GM18909 (cell line): ENCODE data around the gene F2RL3.
"Not testable (repeated sequence)": the region's sequence is repeated elsewhere in the genome, so short reads cannot be mapped to it uniquely, and the experiment has no call there.

Experiments used
- ATAC-seq: cut with Tn5 transposase; IDR thresholded peaks from one replicate; pipeline ENCODE4 v1.9.1; 2021; ENCODE audit warnings: mild to moderate bottlenecking; ENCODE audit not compliant: unreplicated experiment, poor library complexity

Gene F2RL3

GRCh38 chr19:16874250-16874977 is 14.4 kb upstream of the F2RL3 start:
- no peak for ATAC-seq

GRCh38 chr19:16874978-16875299 is 13.9 kb upstream of the F2RL3 start:
- ATAC-seq, result not testable (repeated sequence)

DNA sequence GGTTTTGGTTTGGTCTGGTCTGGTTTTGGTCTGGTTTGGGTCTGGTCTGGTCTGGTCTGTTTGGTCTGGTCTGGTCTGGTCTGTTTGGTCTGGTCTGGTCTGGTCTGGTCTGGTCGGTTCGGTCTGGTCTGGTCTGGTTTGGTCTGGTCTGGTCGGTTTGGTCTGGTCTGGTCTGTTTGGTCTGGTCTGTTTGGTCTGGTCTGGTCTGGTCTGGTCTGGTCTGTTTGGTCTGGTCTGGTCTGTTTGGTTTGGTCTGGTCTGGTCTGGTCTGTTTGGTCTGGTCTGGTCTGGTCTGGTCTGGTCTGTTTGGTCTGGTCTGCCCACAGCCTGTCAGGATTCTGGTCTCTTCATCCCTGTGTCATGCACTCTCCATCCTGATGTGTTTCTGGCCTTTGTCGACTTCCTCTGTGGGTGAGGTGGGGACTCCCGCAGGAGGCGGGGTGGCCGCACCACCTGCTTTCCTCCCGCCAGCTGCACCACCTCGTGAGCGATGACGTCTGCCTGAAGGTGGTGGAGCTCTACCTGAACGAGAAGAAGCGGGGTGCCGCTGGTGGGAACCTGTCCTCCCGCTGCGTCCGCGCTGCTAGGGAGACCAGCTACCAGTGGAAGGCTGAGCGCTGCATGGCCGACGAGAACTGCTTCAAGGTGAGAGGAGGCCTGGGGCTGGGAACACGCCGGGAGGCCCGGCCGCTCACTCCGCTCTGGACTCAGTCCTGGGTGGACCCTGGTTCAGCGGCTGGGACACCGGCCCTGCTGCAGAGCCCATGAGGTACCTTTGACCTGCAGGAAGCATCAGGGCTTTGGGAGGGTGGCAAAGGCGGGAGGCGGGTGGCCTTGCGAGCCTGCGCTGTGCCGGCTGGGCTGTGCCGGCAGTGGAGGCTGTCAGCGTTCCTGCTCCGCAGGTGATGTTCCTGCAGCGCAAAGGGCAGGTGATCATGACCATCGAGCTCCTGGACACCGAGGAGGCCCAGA is 12.9 kb upstream of the F2RL3 start:
- ATAC-seq, result no peak

DNA sequence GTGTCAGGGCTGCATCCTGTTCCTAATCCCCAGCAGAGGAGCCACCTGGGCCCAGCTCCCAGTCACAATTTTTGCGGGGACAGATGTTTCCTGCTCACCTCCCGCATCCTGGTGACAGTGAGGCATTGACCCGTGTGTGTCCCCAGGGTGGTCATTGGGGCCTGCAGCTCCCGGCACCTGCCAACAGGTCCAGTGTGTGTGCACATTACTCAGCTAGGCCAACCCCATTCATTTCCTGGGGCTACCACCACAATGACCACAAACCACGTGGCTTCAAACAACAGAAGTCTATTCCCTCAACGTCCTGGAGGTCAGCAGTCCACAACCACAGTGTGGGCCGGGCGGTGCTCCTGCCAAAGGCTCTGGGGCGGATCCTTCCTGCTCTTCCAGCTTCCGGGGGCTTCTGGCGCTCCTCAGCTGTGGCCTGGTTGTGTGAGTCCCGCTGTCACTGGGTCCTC is 11.9 kb upstream of the F2RL3 start:
- ATAC-seq, result no peak

DNA sequence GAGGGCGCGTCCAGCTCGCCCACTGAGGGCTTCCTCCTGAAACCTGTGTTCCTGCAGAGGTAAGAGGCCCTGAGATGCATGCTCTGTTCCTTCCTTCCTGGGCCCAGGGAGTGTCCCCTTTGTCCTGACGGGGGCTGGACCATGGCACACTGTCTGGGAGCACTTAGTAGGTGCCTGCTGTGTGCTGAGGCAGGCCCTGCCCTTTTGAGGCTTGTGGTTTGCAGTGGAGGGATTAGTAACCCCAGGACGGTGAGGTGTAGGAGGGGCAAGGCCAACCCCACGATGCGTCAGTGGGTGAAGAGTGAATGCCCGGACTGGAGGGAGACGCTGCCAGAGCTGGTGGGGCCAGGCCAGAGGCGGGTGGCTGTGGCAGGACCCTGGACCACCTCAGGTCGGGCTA is 11.2 kb upstream of the F2RL3 start:
- ATAC-seq, result no peak

DNA sequence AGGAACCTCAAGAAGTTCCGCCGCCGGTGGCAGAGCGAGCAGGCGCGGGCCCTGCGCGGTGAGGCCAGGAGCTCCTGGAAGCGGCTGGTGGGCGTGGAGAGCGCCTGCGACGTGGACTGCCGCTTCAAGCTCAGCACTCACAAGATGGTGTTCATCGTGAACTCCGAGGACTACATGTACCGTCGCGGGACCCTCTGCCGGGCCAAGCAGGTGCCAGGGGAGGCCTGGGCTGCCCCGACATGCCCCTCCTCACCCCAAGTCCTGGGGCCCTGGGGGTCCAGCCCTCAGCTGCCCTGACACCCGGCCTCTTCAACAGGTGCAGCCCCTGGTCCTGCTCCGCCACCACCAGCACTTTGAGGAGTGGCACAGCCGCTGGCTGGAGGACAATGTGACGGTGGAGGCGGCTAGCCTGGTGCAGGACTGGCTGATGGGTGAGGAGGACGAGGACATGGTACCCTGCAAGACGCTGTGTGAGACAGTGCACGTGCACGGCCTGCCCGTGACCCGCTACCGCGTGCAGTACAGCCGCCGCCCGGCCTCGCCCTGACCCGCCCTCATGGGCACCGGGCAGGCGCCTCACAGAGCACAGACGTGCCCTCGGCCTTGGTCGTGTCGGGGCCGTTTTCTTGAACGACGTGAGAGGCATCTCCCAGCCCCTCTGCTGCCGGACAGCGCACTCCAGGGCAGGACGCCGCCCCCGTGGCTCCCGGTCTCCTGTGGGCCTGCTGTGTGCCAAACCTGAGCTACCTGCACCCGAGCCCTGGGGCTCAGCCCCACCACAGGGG is 10.4 kb upstream of the F2RL3 start:
- ATAC-seq, result no peak

DNA sequence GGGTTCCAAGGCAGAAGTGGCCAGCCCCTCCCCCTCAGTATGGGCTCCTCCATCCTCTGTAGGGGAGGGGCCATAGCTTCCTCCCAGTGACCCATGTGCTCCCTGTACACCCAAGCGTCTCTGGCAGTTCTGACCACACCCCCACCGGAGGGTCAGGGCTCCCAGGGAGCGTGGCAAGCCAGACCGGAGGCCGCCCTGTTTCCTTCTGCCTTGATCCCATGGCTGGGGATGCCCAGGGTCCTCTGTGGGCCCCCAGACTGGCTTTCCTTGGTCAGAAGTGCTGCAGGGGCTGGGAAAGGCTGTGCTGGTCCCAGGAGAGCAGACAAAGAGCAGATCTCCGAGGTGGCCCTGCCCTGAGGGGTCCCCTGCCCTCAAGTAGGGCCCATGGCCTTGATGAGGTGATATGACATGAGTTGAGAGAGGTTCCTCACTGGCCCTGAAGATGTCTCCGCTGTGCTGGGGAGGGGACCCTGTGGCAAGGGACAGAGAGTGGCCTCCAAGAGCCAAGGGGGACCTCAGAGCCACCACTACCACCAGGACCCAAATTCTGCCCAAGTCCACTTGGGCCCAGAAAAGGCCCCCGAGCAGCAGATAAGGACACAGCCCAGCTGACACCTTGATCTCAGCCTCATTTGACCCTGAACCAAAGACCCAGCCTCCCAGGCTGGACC is 7.8 kb upstream of the F2RL3 start:
- ATAC-seq, result no peak

DNA sequence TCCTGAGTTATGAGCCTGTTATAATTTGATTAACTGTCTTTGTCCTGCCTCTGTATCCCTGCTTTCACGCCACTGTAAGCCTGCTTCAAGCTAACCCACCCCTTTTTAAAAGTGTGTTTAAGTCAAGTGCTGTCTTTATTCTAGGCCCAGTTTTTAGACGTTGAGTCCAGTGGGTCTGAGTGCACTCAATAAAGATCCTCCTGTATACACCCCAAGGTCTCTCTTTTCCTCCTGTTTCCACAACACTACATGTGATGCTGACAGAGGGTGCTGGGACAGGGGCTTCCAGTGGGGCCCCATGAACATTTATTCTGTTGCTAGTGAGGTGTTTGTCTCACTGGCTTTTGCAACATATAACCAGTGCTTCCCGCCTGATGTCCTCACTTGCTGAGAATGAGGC is 6.7 kb upstream of the F2RL3 start:
- ATAC-seq, result no peak

GRCh38 chr19:16883522-16883921 is 5.3 kb upstream of the F2RL3 start:
- no peak for ATAC-seq

DNA sequence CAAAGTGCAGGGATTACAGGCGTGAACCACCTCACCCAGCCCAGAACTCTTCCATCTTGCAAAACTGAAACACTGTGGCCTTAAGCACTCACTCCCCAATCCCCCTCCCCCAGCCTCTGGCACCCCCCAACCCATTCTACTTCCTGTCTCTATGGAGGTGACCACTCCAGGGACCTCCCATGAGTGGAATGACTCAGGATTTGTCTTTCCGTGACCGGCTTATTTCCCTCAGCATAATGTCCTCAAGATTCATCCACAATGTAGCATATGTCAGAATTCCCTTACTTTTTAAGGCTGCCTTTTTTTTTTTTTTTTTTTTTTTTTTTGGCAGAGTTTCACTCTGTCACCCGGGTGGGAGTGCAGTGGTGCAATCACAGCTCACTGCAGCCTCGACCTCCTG is 3.6 kb upstream of the F2RL3 start:
- ATAC-seq, result no peak

DNA sequence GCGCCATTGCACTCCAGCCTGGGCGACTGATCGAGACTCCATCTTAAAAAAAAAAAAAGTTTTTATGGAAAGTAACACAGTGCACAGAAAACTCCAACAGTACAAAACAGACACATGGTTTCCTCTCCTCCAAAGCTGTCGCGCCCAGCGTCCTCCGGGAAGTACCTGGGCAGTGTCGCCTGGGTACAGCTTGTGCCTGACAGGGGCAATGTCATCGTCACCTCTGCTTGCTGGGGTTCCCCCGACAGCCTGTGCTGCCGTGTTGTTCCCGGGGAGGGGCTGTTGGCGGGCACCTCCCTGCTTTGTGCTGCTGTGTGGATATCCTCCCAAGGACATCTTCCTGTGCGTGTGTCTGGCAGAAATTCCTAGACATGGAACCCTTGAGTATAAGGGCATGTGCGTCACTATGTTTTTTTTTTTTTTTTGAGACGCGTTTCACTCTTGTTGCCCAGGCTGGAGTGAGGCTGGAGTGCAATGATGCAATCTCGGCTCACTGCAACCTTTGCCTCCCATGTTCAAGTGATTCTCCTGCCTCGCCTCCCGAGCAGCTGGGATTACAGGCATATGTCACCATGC is 2.4 kb upstream of the F2RL3 start:
- ATAC-seq, result no peak

DNA sequence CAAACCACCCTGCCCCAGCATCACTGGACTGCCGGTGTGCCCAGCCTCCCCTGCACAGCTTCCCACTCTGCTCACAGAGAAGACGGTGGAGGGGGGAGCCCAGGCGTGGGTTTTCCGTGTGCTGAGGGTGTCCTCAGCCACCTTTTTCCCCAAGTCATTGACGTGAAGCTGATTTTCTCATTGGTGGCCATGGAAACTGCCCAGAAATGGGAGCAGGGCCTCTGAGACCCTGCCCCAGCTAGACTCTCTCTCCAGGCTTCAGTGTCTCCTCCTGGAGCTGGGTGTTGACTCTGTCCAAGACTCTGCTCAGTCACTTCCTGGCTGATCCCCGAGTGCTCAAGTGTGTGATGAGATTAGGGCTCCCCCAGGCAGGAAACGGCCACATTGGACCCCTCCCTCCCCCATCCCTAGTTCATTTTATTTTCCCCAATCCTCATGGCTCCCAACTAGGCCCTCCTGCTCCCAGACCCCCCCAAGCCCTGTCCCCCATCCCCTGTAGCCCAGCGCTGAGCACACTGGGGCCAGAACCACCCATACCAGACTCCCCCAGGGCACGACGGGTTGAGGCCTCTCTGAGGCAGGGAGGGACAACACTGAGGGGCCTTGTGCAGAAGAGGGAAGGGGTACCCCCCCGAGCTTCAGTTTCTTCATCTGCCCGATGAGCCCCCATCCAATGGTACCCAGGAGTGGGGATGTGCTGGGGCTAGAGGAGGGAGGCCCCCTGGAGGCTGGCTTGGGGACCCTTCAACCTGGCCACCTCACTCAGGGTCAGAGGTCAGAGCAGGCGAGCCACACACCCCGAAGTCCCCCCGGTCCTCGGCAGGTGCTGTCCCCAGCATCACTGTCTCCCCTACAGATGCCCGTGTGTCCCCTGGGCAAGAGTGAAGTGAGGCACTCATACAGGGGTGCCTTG is 1.2 kb upstream of the F2RL3 start:
- ATAC-seq, result no peak

DNA sequence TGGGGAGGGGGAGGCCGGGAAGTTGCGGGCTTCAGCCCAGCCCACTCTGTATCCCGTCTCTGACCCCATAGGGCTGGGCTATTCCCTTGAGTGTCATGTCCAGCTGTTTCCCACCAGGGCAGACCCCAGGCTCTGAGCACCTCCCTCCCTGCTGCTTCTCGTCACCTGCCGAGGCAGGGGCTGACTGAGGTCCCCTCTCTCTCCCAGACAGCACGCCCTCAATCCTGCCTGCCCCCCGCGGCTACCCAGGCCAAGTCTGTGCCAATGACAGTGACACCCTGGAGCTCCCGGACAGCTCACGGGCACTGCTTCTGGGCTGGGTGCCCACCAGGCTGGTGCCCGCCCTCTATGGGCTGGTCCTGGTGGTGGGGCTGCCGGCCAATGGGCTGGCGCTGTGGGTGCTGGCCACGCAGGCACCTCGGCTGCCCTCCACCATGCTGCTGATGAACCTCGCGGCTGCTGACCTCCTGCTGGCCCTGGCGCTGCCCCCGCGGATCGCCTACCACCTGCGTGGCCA is 625 bp downstream of the F2RL3 start:
- no peak for ATAC-seq

DNA sequence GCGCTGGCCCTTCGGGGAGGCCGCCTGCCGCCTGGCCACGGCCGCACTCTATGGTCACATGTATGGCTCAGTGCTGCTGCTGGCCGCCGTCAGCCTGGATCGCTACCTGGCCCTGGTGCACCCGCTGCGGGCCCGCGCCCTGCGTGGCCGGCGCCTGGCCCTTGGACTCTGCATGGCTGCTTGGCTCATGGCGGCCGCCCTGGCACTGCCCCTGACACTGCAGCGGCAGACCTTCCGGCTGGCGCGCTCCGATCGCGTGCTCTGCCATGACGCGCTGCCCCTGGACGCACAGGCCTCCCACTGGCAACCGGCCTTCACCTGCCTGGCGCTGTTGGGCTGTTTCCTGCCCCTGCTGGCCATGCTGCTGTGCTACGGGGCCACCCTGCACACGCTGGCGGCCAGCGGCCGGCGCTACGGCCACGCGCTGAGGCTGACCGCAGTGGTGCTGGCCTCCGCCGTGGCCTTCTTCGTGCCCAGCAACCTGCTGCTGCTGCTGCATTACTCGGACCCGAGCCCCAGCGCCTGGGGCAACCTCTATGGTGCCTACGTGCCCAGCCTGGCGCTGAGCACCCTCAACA is 1.2 kb downstream of the F2RL3 start:
- no peak for ATAC-seq

DNA sequence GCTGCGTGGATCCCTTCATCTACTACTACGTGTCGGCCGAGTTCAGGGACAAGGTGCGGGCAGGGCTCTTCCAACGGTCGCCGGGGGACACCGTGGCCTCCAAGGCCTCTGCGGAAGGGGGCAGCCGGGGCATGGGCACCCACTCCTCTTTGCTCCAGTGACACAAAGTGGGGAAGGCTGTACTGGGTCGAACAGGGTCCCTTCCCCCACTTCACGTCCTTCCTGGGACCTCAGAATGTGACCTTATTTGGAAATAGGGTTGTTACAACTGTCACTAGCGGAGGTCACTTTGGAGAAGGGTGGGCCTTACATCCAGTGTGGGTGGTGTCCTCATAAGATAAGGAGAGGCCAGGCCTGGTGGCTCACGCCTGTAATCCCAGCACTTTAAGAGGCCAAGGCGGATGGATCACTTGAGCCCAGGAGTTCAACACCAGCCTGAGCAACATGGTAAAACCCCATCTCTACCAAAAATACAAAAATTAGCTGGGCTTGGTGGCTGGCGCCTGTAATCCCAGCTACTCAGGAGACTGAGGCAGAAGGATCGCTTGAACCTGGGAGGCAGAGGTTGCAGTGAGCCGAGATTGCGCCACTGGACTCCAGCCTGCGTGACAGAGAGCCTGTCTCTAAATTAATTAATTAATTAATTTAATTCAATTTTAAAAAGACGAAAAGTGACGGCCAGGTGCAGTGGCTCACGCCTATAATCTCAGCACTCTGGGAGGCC is 1.8 kb downstream of the F2RL3 start:
- no peak for ATAC-seq

DNA sequence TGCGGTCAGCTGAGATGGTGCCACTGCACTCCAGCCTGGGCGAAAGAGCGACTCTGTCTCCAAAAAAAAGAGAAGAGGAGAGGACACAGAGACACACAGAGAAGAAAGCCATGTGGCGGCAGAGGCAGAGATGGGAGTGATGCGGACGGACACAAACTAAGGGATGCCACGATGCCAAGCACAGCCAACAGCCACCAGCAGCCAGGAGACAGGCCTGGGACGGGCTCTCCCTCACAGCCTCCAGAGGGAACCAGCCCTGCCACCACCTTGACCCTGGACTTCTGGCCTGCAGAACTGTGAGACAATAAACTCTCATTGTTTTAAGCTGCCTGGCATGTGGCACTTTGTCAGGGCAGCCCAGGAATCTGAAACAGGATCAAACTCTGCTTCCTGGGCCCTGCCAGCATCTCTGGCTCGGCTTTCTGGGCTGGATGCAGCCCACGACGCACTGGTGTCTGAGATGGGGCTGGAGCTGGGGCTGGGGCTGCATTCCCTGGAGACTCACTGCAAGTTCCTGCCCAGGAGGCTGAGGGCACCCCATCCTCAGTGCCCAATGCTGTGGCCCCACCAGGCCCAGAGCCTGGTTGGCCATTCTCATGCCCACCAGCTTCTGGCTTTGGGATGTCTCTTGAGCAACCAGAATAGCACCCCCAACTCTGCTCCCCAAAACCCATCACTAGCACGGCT is 3.0 kb downstream of the F2RL3 start:
- no peak for ATAC-seq

DNA sequence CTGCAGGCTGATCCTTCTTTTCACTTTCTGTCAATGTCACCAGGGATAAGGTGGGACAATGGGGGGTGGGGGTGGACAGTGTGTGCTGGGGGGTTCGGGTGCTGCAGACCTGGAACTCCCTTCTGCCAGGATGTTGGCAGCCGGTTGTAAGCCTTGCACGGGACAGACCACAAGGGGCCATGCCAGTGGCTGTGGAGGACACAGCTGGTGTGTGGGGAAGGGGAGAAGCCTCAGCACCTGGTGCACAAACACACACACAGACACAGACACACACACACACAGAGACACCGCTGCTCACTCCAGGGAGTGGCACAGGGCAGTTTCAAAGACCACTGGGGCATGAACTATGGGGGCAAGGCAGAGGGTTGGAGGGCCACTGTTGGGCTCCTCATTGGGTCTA is 3.6 kb downstream of the F2RL3 start:
- ATAC-seq, result no peak
